Activated CD4-positive, alpha-beta T cell treated with anti-CD3 and anti-CD28 coated beads, Interleukin-2, amount 50 U/mL, for 1 hour (primary cell): ENCODE measurements around the gene NBAS.
A peak's percentile ranks its signal among the peaks of the same experiment; 100 is the strongest.

Experiments used
- DNase-seq: peaks from one replicate; pipeline ENCODE4 v3.0.0-alpha.2; 2020

The NBAS gene

DNA sequence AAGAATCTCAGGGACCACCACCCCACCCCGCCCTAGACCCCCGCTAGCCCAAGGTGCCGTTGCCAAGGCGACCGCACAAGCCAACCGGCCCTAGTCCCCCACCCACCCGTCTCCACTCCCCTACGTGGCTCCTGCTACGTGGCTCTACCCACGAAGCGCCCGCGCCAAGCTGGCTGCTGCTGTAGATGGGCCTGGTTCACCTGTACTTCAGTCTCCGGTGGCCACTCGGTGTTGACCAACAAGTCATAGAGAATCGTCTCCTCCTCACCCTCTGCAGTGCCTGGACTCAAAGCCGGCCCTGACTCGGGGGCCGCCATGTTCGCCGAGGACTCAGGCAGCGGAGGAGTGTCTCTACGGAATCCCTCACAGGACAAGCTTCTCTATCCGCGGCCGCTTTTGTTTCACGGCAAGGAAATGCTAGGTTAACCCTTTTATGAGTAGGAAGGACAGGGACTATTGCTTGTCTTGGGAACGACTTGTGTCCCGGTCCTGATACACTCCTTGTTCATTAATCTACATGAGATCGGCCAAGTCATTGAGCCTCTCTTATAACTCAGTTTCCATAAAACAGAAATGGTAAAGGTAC, at the start of gene NBAS:
TSS of gene NBAS (minus strand) at position 347 of the 586 bp plus-strand sequence. CDS start at position 317, 30 bp downstream.
- DNase-seq: peak; percentile 70

DNA sequence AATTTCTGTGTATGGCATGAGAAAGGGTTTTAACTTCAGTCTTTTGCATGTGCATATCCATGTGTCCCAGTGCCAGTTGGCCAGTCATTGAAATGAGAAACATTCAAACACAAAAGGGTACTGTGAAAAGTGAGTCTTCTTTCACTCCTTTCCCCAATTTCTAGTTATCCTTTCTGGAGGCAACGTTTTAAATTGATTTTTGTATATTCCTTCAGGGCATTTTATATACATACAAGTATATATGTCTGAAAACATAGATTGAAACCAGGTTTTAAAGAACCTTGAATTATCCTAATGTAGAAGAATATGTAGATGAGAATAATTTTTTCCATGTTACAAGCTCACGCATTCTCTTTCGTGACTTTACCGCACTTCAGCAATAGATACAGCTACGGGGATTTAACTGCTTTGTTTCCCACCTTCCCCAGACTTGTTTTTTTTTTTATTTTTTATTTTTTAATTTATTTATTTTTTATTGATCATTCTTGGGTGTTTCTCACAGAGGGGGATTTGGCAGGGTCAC, 49.4 kb upstream of the NBAS start:
- no peak for DNase-seq

DNA sequence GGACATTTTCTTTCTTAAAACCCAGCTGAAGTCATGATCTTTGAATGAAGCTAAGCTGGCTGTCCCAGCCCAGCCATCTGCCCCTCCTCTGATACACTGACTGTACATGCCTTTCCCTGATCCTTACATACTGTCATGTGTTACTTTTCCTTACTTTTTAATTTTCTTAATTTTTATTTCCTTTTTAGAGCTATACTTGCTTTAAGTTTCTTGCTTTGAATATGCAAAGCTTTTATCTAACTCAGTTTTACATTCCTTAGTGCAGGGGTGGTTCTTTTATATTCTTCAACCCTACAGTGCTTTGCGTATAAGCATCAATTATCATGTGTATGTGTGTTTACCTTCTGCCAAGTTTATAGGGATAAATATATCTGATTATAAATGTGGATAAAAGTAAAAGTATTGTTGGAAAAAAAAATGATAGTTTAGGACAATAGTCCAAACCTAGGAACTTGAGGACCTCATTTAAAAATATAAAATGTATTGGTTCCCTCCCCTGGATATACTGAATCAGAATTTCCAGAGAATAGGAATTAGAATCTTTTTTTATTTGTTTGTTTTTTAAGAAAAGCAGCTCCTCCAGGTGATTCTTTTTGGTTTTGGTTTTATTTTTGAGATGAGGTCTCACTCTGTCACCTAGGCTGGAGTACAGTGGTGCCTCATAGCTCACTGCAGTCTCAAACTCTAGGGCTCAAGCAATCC, 48.4 kb upstream of the NBAS start:
- no peak for DNase-seq

- no peak for DNase-seq
Measured at GRCh38 chr2:15608392-15608761, 47.2 kb upstream of the NBAS start.

DNA sequence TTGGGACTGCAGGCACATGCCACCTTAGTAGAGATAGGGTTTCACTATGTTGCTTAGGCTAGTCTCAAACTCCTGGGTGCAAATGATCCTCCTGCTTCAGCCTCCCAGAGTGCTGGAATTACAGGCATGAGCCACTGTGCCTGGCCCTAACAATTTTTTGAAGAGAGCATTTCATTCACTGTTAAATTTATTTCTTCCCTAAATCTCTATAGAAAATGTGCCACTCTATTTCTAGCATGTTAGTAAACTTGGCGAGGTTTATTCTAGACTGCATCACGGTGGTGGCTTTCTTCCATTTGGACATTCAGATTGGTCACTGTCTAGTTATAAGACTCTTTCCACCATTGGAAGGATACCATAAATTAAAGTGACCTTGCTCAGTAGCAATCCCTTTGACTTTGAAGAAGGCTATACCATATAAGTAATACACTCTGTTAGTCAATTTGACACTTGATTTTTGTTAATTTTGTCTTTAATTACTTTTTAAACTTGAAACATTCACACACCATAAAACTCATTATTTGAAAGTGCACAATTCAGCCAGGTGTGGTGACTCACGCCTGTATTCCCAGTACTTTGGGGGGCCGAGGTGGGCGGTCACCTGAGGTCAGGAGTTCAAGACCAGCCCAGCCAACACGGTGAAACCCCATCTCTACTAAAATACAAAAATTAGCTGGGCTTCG, 46.7 kb upstream of the NBAS start:
- DNase-seq: no peak

DNA sequence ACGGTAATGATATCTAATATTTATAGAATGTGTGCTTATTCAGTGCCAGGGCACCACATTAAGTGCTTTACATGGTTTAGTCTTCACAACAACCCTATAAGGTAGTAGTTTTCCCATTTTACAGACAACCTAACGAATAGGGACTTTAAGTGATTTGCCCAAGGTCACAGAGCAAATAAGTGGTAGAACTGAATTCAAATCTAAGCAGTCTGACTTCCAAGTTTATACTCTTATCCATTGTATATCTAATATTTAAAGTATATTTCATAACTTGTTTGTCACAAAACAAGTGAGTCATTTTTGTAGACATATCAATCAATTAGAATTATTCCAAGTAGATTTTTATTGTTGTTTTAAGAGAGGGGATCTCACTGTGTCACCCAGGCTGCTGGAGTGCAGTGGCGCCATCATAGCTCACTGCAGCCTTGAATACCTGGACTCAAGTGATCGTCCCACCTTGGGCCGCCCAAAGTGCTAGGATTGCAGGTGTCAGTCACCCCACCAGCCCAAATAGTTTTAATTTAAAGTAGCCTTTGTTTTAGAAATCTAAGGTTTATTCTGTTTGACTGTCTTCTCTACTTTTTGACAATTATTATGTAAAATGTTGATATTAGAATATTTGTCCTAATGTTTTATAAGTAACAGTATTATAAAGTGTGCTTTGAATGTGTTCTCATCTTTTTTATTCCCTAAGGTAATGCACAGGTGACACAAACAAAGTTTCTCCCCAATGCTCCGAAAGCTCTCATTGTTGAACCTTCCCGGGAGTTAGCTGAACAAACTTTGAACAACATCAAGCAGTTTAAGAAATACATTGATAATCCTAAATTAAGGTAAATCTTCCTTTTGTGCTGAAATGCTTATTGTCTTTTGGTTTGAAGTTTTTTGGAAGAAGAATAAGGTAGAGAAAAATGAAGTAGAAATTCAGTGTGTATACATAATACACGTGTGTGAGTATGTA, 45.6 kb upstream of the NBAS start:
- DNase-seq: no peak

GRCh38 chr2:15605721-15606120, 44.6 kb upstream of the NBAS start:
- DNase-seq: no peak

DNA sequence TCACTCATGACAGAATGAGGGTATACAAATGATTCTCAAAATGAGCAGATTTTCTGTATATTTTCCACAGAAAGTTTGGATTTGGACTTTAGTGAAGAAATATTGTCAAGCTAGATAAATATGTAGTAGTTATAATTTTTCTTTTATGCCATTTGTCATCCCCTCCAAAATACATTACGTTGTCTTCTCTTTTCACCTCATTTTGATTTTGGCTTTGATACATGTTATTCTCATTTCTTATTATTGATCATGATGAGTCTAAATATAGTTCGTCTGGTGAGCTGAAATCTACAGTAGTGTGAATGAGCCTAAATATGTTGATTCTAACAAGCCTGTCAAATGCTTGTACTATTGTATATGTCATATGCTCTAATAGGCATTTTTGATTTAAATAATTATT, 42.8 kb upstream of the NBAS start:
- no peak for DNase-seq

GRCh38 chr2:15603044-15603765, 42.1 kb upstream of the NBAS start:
- DNase-seq: no peak

DNA sequence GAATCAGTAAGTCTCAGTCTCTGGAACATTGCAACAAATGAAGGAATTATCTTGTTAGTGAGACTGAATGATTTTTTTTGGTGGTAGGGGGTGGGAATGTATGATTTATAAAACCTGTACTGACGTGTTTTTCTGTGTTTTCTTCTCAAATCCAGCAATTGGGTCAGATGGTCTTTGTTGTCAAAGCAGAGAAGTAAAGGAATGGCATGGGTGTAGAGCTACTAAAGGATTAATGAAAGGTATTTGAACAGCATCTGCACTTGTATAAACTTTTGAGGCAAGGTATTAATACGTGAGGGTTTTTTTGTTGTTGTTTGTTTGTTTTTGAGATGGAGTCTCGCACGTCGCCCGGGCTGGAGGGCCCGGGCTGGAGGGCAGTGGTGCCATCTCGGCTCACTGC, 41.3 kb upstream of the NBAS start:
- no peak for DNase-seq

- no peak for DNase-seq
Measured at GRCh38 chr2:15601681-15602080, 40.5 kb upstream of the NBAS start.

DNA sequence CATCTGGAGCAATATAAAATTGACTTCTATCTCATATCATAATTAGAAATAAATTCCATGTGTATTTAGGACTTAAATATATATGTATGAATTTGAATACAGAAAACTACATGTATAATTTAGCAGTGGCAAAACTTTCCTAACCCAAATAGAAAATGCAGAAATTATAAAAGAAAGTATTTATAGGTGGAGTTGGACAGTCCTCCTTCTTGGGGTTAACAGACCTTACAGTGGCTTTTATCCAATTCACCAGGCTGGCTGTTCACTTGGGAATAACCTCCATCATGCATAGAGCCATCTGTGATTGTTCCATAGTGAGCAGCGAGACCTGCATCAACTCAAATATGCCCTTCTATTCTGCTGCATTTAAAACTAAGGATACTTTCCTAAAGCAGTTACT, 38.9 kb upstream of the NBAS start:
- no peak for DNase-seq

DNA sequence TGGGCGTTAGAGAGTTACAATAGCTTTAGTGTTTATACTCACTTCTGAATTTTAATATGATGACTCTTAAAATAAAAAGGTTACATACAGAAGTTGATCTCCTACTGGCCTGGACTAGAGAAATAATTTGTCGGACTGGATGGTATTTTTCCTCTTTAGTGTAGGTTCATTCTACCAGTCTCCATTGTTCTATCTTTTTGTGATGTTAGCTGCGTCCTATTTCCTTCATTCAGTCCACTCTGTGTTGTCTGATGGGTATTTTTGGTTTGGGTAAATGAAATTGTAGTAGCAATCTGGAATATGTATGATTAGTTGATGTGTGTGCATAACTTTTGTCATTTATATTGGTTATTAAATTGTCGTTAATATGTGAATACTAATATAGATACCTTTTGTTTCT, 35.8 kb upstream of the NBAS start:
- no peak for DNase-seq

DNA sequence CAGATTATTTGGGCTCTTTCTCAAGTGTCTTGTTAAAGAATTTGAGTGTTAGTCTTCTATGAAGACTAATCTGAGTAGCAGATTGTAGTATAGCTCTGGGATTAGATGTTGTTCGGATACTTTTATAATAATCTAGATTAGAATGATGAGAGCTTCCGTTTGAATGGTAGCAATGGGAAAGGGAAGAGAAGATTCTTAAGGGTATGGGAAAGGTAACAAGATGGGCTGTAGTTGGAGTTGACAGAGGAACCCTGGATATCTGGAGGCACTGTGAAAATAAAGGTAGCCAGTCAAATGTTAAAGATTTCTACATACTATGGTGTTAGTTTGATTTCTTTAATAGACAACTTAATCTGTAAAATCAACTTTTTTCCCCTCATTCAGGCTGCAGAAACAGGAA, 35.2 kb upstream of the NBAS start:
- DNase-seq: no peak

GRCh38 chr2:15595936-15596335, 34.8 kb upstream of the NBAS start:
- no peak for DNase-seq

DNA sequence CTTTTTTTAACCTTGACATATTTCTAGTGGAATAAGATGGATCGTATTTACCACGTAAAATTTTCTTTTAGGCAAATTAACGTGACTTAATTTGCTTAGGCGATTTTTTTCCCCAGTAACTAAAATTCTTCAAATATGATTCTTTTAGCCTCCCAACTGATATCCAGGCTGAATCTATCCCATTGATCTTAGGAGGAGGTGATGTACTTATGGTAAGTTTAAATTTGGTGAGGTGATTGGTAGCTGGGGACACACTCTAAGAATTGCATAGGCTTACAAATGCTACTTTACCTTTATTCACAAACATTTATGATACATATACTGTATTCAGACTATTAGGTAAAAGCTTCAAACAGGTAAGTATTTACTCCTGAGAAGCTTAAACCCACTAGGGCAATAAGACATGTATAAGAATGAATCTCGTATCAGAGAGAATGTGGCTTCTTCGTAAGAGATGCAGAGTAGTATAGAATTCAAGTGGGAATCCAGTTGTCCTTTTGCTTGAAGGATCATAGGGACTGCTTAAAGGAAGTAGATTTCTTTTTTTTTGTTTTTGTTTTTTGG, 34.3 kb upstream of the NBAS start:
- no peak for DNase-seq

DNA sequence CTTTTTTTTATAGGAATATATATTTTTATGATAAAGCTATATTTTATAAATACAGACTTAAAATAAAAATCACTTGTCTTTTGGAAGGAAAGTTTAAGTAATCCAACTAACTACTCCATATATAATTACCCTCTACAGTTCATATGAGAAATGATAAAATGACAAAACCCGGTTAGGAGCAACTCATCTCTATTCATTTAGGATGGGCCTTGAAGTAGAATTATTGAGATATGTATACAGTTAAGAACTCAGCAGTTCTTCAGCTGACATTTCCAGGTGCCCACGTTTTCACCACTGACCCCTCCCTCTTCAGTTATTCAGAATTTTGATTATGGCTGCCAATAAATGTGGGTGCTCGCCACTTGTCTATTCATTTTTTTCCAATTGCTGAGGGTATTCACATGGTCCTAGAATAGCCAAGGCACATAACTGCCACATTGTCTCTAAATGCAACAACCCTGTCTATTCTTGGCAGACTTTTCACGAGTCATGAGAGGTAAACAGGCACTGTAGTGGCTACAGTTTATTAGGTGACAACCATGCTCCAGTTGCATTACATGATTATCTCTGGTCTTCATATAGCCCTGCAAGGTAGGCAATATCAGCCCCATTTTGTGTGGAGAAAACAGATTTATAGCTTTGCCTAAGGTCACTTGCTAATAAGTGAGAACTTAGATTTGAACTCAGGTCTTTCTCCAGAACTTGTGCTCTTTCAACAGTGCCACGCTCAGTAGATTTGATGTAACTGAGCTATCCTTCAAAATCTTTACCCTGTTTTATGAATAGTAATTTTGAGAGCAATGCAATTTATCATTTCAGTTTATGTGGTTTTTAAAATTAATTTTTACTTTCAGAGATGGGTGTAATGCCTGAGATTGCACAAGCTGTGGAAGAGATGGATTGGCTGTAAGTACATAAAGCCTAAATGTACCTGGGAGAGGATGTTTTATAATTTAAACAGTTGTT, 33.4 kb upstream of the NBAS start:
- no peak for DNase-seq

GRCh38 chr2:15593327-15593705, 32.2 kb upstream of the NBAS start:
- DNase-seq: no peak

DNA sequence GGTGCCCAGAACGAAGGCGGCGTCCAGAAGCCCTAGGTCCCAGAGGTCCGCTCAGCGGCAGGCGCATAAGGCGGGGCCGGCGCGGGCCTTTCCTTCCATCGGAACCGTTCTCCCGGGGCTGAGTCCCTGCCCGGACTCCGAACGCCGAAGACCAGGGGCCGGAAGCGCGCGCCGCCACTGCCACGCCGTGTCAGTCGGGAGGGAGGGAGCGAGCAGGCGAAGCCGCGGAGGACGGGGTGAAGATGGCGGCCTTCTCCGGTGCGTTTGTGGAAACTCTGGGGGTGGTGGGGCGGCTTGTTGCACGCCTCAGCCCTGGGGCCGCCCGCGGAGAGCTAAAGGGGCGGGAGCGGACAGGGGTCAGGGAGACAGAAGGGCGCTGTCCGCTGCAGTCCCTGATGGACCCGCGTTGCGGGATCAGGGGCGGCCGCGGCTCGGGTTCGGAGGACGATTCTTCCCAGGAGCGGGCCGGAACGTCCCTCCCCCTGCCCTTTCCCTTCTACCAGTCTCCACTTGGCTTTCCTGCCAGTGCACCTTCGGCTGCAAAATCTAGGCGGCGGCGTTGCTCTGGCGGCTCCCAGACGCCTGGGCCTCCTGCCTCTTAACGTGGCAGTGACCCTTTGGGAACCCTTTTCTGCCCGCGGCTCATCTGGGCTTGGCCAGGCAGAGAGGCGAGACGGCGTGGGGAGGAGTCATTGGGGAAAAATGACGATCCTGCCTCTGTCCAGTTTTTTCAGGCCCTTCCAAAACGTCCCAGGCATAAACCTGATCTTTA, 30.7 kb upstream of the NBAS start, which contains the start of gene DDX1:
TSS of gene DDX1 (plus strand) at position 177 of the 772 bp plus-strand sequence. CDS start at position 243, 66 bp downstream.
- peak; percentile 82 for DNase-seq

DNA sequence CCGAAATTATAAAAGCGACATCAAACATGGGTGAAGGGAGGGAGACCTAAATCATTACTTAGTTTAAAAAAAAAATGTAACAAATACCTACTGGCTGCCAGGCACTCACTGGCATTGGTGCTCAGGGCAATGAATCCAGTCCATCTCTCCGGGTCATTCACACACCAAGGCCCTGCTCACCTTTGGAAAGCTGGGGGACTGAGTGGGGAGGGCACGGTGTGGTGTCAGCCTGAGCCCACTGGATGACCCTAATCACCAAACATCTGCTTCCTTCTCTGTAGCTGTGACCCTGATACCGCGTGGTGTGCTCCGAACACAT, 30.2 kb upstream of the NBAS start:
- no peak for DNase-seq
